ENCODE results near the gene GAL3ST3.

GRCh38 chr11:66083767-66084166 is 34.8 kb upstream of the GAL3ST3 start:
- TF ChIP-seq, protein P1, sequence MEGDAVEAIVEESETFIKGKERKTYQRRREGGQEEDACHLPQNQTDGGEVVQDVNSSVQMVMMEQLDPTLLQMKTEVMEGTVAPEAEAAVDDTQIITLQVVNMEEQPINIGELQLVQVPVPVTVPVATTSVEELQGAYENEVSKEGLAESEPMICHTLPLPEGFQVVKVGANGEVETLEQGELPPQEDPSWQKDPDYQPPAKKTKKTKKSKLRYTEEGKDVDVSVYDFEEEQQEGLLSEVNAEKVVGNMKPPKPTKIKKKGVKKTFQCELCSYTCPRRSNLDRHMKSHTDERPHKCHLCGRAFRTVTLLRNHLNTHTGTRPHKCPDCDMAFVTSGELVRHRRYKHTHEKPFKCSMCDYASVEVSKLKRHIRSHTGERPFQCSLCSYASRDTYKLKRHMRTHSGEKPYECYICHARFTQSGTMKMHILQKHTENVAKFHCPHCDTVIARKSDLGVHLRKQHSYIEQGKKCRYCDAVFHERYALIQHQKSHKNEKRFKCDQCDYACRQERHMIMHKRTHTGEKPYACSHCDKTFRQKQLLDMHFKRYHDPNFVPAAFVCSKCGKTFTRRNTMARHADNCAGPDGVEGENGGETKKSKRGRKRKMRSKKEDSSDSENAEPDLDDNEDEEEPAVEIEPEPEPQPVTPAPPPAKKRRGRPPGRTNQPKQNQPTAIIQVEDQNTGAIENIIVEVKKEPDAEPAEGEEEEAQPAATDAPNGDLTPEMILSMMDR (conservative IDR thresholded peaks at IDR 0.05): no peak
- no peak for TF ChIP-seq ZFX (IDR thresholded peaks at IDR 0.05)
